Dendritic cell treated with granulocyte-macrophage colony-stimulating factor and Interleukin-4, amounts not matched to agents 40 ng/mL and 50 ng/mL, for 4 days (primary cell): Measurements from ENCODE around the gene EAF1.
"Not testable (repeated sequence)": the region's sequence is repeated elsewhere in the genome, so short reads cannot be mapped to it uniquely, and the experiment has no call there.

ENCODE experiments used
- H3K27ac Mint-ChIP-seq: one replicate; pipeline ENCODE4 v1.8.0; 2022; ENCODE audit warnings: mild to moderate bottlenecking, mixed read lengths
- H3K27me3 Mint-ChIP-seq: one replicate; pipeline ENCODE4 v1.8.0; 2022; ENCODE audit warnings: mild to moderate bottlenecking, mixed read lengths
- H3K36me3 Mint-ChIP-seq: one replicate; pipeline ENCODE4 v1.8.0; 2022; ENCODE audit warnings: low read depth, mixed read lengths
- H3K4me1 Mint-ChIP-seq: one replicate; pipeline ENCODE4 v1.8.0; 2022; ENCODE audit warnings: low read depth, mixed read lengths
- H3K4me3 Mint-ChIP-seq: one replicate; pipeline ENCODE4 v1.8.0; 2022; ENCODE audit warnings: mild to moderate bottlenecking, moderate library complexity, mixed read lengths
- H3K9me3 Mint-ChIP-seq: one replicate; pipeline ENCODE4 v1.8.0; 2022; ENCODE audit warnings: mixed read lengths
- intact Hi-C: fragments of 100-400 bp; cut with micrococcal nuclease; formaldehyde crosslinking; loops from one replicate; pipeline ENCODE4 v1.15.0; 2022

Gene EAF1

DNA sequence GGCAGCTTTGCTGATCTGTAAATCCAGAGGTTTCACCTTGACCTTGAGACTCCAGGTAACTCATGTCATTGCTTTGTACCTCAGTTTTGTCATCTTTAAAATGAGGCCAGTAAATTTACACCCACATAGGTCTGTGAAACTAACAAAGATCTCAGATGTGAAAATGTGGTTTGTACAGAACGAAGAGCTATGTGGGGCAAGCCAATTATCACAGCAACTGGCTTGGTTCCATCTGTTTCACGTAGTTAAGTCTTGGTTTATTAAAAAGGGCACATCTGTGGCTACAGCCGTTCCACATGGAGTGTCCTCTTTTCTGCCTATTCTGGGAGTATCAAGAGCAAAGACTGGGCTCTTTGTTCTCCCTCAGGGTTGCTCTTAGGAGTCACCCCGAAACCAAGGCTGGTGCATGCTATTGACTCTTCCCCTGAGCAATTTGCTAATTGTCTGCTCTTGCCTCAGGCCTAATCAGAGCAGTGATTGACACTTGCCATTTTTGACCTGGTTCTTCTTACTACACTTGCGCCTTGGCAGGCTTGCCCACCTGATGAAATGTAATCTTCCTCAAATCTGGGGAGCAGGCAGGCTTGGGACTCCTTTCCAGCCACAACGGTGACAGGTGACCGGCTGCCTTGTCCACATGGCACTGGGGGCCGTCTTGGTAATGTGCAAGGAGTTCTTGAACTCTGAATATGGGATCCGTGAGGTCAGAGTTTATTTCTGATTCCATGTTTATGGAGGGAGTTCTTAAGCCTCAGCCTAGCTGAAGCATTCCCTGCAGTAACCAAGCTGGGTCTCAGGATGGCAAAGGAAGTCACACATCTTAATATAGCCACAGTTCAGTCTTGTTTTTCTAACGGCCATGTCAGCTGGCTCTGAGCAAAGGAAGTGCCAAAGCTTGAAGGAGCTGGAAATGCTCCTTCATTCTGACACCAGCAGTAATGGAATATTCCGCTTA lies 40.1 kb downstream of the EAF1 start:
- intact Hi-C loops: no loop called here
- Mint-ChIP-seq H3K4me3 (no peak overlapping the region), H3K9me3 (no peaks in the 10 kb centered on the region), H3K4me1 (no peaks in the 10 kb centered on the region), H3K36me3 (no peaks in the 10 kb centered on the region), H3K27me3 (no peaks in the 10 kb centered on the region), H3K27ac (no peak overlapping the region)

DNA sequence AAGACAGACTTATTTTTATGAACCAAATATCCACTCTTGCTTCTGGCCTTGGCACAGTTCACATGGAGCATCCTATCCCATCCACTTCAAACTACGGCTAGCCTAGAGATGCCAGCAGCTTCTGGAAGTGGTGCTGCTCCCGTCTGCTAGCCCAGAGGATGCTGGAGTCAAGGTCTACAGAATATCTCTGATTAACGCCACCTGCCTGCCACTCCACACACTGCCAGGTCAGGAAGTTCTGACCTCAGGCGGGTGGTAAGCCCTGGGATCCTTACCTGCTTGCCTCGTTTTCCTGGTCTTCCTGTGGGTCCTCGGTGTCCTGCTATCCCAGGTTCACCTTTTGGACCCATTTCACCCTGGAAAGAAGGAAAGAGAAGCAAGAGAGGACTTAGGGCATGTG lies 42.9 kb downstream of the EAF1 start:
- Mint-ChIP-seq H3K27ac (no peak overlapping the region), H3K4me1 (no peaks in the 10 kb centered on the region), H3K36me3 (no peaks in the 10 kb centered on the region), H3K27me3 (no peaks in the 10 kb centered on the region), H3K4me3 (no peak overlapping the region), H3K9me3 (no peaks in the 10 kb centered on the region)
- intact Hi-C loops: no loop called here

DNA sequence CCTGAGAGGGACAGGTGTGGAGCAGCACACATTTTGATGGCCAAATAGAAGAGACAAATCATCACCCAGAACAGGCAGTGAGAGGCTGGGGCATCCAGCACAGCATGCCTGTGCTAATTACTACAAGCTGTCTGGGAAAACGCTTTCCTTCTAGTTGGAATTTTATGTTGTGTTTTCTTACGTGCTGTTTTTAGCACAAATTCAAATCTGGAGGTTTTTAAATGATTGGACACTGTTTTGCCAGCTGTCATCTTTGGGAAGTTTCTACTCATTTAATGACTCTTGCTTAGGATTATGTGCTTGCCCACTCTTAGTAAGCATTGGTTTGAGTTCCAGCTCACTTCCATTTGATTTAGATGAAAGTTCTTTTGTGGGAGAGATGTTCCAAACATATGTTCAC lies 43.5 kb downstream of the EAF1 start:
- no peak overlapping the region for H3K27ac Mint-ChIP-seq
- intact Hi-C loops: no loop called here
- no peaks in the 10 kb centered on the region for H3K4me1 Mint-ChIP-seq
- no peaks in the 10 kb centered on the region for H3K27me3 Mint-ChIP-seq
- no peak overlapping the region for H3K4me3 Mint-ChIP-seq
- H3K36me3 Mint-ChIP-seq: no peaks in the 10 kb centered on the region
- H3K9me3 Mint-ChIP-seq: no peaks in the 10 kb centered on the region

DNA sequence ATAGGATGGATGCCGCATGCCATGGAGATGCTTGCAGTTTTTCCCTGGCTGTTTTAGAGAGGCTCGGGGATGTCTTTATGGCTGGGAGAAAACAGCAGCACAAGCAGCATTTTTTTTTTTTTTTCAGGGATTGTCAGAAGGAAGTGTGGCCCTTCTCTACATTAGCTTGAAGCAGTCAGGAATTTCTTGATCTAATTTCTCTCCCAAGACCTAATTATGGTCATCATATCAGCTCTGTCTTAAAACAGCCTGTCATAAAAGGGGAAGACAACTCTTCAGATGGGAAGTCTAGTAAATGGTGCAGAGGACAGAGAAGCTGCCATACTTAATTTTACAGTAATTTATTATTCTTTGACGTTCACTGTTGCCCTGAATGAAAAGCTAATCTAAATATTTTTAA lies 44.5 kb downstream of the EAF1 start:
- Mint-ChIP-seq H3K27me3 (no peaks in the 10 kb centered on the region), H3K27ac (no peak overlapping the region), H3K9me3 (no peaks in the 10 kb centered on the region), H3K4me1 (peaks cover 4% of the 10 kb centered on the region), H3K4me3 (no peak overlapping the region), H3K36me3 (no peaks in the 10 kb centered on the region)
- intact Hi-C loops: no loop called here

DNA sequence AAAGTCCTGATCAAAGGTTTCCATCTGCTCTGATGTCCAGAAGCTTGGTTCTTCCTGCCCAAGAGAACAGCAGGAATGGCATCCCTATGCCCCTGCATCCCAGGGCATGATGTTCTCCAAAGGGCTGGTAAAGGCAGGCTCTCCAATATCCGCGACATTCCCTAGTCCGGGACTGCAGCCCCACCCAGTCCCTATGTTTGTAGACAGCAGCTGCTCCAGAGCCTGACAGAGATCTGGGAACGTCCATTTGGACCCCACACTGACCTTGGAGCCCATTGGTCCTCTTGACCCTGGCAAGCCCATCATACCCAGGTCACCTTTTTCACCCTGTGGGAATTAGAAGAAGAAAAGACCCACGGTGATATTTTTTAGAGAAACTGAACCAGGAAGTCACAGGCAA lies 47.8 kb downstream of the EAF1 start:
- Mint-ChIP-seq H3K4me3 (no peak overlapping the region), H3K9me3 (no peaks in the 10 kb centered on the region), H3K27ac (no peak overlapping the region), H3K36me3 (no peaks in the 10 kb centered on the region), H3K4me1 (peaks cover 8% of the 10 kb centered on the region), H3K27me3 (no peaks in the 10 kb centered on the region)
- intact Hi-C loops: no loop called here

DNA sequence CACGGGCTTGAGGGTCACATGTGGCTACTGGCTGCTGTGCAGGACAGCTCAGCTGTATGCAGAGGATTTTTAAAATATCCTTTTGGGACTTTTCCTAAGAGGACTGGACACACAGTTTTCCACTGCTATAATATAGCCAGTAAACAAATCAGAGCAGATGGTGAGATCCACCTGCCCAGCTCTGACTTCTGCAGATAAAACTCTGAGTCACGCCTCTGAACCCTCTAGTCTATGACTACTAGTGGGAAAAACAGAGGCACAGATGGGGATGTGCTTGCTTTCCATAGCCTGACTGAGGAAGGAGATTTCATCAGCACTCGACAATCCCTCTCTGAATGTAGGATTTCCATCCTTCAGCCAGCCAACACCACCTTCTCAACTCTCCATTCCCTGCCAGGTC lies 49.0 kb downstream of the EAF1 start:
- H3K27ac Mint-ChIP-seq: no peak overlapping the region
- H3K9me3 Mint-ChIP-seq: no peaks in the 10 kb centered on the region
- no peak overlapping the region for H3K4me3 Mint-ChIP-seq
- no peaks in the 10 kb centered on the region for H3K27me3 Mint-ChIP-seq
- H3K4me1 Mint-ChIP-seq: peaks cover 8% of the 10 kb centered on the region
- intact Hi-C loops: no loop called here
- no peaks in the 10 kb centered on the region for H3K36me3 Mint-ChIP-seq

DNA sequence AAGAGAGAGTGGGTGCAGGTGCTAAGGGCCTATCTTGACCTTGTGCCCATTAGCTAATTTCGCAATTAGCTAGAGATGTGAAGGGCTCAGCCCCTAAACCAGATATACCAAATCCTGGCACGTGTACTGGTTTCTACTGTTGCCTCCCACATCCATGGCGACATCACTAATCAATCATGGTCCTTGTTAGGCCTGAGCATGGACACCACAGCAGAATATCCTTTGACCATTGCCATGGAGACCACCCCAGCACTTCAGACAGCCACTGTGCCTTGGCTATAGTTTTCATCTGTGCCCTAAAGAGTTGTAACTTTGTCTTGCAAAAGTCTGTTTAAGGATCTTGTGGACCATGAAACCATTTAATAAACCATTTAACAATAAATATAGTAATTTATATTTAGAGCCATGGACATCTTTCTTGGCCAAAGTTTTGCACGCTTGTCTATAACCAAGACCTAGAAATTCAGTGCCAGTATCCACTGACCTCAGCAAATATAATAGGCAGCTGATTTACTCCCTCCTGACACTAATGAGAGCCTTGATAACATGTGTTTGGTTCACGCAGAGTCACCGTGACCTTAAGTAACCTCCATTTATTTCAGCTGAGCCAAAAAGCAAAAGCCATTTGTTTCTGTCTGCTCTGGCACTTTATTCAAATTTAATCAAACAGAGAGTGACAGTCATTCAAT lies 50.7 kb downstream of the EAF1 start:
- Mint-ChIP-seq H3K27ac (no peak overlapping the region), H3K4me3 (no peak overlapping the region), H3K4me1 (peaks cover 8% of the 10 kb centered on the region), H3K27me3 (no peaks in the 10 kb centered on the region), H3K9me3 (no peaks in the 10 kb centered on the region), H3K36me3 (no peaks in the 10 kb centered on the region)
- intact Hi-C loops: no loop called here

DNA sequence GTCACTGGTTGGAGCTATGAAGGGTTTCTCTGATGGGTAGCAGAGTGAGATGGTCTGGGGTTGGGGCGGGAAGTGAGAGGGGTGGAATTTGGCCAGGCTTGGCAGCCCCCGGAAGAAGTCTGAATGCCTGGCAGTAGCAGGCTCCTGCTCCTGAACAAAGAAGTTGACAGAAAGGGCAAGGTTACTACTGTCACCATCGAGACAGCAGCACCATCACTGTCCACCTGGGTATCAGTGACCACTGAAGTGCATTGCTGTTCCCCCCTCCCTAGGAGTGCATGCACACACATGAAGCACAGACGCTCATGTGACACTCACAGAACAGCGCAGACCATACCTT lies 51.2 kb downstream of the EAF1 start:
- H3K4me1 Mint-ChIP-seq: peaks cover 8% of the 10 kb centered on the region
- no peak overlapping the region for H3K27ac Mint-ChIP-seq
- intact Hi-C loops: no loop called here
- no peaks in the 10 kb centered on the region for H3K27me3 Mint-ChIP-seq
- H3K36me3 Mint-ChIP-seq: no peaks in the 10 kb centered on the region
- no peak overlapping the region for H3K4me3 Mint-ChIP-seq
- H3K9me3 Mint-ChIP-seq: no peaks in the 10 kb centered on the region

DNA sequence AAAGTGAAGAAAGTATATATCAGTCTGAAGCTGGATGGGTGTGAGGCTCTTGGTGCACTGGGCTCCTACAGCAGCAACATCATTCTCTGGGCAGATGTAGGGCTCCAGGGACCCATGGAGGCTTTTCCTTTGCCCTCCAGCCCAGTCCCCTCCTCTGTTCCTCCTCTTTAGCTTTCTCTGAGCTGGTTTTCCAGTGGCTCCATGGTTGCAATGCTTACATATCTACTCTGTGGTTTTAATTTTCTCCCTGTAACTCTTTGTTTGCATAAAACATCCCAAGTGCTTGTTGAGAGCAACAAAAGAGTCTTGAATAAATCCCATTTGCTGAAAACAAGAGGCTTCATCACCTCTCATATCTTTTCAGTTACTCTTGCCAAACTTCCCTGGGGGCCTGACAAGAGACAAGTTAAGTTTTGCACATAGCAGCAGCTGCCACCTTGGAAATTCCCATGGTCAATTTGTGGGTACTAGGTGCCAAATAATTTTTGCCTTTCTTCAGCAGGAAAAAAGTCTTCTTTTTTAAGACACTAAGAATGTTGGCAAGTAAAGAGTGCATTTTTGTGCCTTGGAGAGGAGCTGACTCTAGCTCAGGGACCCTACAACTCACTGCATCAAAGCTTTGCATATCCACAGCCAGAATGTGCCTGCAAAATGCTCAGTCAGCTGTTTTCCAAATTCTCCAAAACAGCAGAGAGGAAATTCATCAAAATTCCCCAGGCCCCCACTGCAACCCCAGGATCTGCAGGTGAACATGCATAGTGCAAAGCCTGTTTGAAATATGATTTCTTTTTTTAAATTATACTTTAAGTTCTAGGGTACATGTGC lies 52.2 kb downstream of the EAF1 start:
- Mint-ChIP-seq H3K36me3 (no peaks in the 10 kb centered on the region), H3K4me3 (no peak overlapping the region), H3K27ac (no peak overlapping the region), H3K4me1 (peaks cover 8% of the 10 kb centered on the region), H3K9me3 (no peaks in the 10 kb centered on the region), H3K27me3 (no peaks in the 10 kb centered on the region)
- intact Hi-C loops: no loop called here

DNA sequence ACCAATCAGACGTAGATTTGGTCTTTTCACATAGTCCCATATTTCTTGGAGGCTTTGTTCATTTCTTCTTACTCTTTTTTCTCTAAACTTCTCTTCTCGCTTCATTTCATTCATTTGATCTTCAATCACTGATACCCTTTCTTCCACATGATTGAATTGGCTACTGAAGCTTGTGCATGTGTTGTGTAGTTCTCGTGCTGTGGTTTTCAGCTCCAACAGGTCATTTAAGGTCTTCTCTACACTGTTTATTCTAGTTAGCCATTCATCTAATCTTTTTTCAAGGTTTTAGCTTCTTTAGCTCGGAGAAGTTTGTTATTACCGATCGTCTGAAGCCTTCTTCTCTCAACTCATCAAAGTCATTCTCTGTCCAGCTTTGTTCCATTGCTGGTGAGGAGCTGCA lies 57.2 kb downstream of the EAF1 start:
- H3K27me3 Mint-ChIP-seq, H3K4me1 Mint-ChIP-seq, H3K36me3 Mint-ChIP-seq, H3K4me3 Mint-ChIP-seq, H3K9me3 Mint-ChIP-seq, intact Hi-C loops, H3K27ac Mint-ChIP-seq: not testable (repeated sequence)

DNA sequence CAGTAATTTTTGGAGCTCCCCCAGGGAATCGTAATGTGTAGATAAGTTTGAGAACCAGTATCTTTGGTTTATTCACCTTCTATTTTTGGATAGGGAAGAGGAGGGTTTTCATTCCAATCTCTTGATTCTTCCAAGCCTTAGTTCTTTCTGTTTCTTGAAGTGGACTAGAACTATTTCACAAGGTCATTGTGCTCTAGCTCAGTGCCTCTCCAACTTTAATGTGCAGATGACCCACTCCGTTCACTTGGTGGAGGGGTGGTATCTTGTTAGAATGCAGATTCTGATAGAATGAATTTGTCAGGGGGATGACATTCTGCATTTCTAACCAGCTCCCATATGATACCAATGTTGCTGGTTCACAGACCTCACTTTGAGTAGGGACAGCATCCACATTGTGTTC lies 58.6 kb downstream of the EAF1 start:
- Mint-ChIP-seq H3K27me3 (no peaks in the 10 kb centered on the region), H3K27ac (no peak overlapping the region), H3K36me3 (no peaks in the 10 kb centered on the region), H3K4me3 (no peak overlapping the region), H3K4me1 (no peaks in the 10 kb centered on the region), H3K9me3 (no peaks in the 10 kb centered on the region)
- intact Hi-C loops: no loop called here

DNA sequence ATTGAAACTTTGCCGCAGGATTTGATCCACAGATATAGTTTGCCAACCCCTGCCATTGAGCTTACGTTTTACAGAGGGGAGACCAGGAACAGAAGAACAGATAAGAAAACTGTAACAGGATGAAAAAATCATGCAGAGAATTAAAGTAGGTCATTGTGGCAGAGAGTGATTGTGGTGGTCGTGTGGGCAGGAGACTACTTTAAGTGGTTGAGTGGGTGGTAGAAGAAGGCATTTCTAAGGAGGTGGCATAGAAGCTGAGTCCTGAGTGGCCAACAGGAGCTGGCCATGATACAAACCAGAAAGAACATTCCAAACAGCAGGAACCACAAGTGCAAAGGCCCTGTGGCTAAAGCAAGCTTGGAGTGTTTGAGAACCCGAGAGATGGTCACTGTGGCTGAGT lies 59.6 kb downstream of the EAF1 start:
- intact Hi-C loops: no loop called here
- Mint-ChIP-seq H3K4me3 (no peak overlapping the region), H3K27me3 (no peaks in the 10 kb centered on the region), H3K9me3 (no peaks in the 10 kb centered on the region), H3K36me3 (no peaks in the 10 kb centered on the region), H3K4me1 (no peaks in the 10 kb centered on the region), H3K27ac (no peak overlapping the region)

DNA sequence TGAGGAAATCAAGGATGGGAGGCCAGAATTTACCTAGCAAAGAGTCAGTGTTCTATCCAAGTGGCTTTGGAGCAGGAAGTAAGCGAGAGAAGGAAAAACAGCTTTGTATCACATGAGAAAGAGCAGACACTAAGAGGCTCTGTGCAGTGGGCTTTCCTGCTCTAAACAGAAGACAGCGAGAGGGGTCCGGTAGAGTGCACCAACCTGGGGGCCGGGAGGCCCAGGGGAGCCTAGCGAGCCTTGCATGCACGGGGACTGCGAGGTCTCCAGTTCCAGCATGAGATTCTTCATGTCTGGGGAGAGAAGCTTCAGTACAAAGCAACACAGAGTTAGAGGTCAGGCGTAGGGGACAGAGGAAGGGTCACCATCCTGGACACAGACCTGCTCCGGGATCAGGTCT lies 60.6 kb downstream of the EAF1 start:
- Mint-ChIP-seq H3K4me3 (no peak overlapping the region), H3K9me3 (no peaks in the 10 kb centered on the region), H3K27me3 (no peaks in the 10 kb centered on the region), H3K36me3 (no peaks in the 10 kb centered on the region), H3K27ac (no peak overlapping the region), H3K4me1 (no peaks in the 10 kb centered on the region)
- intact Hi-C loops: no loop called here

DNA sequence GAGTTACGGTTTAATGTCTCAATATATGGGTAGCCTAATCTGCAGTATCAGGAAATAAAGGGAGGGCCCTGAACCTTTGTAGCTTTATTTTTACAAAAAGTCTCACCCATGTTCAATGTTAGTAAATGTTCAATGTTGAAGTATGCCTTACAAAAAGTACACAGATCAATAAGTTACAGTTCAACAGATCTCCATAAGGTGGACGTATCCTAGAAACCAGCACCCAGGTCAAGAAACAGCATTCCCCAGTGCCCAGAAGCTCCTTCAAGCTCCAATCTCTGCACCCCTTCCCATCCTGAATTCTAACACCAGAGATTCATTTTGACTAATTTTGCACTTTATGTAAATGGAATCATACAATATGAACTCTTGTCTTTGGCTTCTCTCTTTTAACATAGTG lies 62.8 kb downstream of the EAF1 start:
- H3K27ac Mint-ChIP-seq: no peak overlapping the region
- H3K4me3 Mint-ChIP-seq: no peak overlapping the region
- no peaks in the 10 kb centered on the region for H3K27me3 Mint-ChIP-seq
- no peaks in the 10 kb centered on the region for H3K9me3 Mint-ChIP-seq
- H3K36me3 Mint-ChIP-seq: no peaks in the 10 kb centered on the region
- H3K4me1 Mint-ChIP-seq: no peaks in the 10 kb centered on the region
- intact Hi-C loops: no loop called here
